ENCODE results near the gene ANKRD55. TPM values are rescaled to one million over a fixed set of nuclear protein-coding genes. Genes with fewer than 3 reads are reported as not detected.

The ANKRD55 gene
- not detected for total RNA-seq

GRCh38 chr5:56233230-56233629, at the start of gene ANKRD55:
Gene ANKRD55, minus strand, starts transcription at chr5:56233330. Its CDS starts 417 bp downstream, at chr5:56232913.
- ATAC-seq (ENCODE audit: insufficient number of reproducible peaks, low FRiP score, low read depth), result no peak
- TF ChIP-seq CTCF (IDR thresholded peaks at IDR 0.05), result no peak
- Histone ChIP-seq H3K27ac (no peak within 1 kb of the TSS), H3K4me1 (ENCODE audit: control insufficient read depth in 1 of 2, low read depth in 2 of 2) (no peaks in the 10 kb centered on the region), H3K36me3 (no peaks in the 10 kb centered on the region), H3K27me3 (replicated peaks; ENCODE audit: insufficient read depth) (no peaks in the 10 kb centered on the region), H3K9me3 (no peaks in the 10 kb centered on the region), H3K4me3 (no peak within 1 kb of the TSS)
- DNase-seq (ENCODE audit: low spot score), result no peak

- TF ChIP-seq CTCF (IDR thresholded peaks at IDR 0.05), result no peak
- Histone ChIP-seq H3K27ac (no peak overlapping the region), H3K9me3 (no peaks in the 10 kb centered on the region), H3K27me3 (replicated peaks; ENCODE audit: insufficient read depth) (no peaks in the 10 kb centered on the region), H3K4me1 (ENCODE audit: control insufficient read depth in 1 of 2, low read depth in 2 of 2) (peaks cover 2 to 27% of the 10 kb centered on the region in 2 donors), H3K36me3 (no peaks in the 10 kb centered on the region), H3K4me3 (no peak overlapping the region)
- DNase-seq (ENCODE audit: low spot score), result no peak
- ATAC-seq (ENCODE audit: insufficient number of reproducible peaks, low FRiP score, low read depth), result no peak
Observed at GRCh38 chr5:56282216-56282615, 49.1 kb upstream of the ANKRD55 start.

- Histone ChIP-seq H3K4me1 (ENCODE audit: control insufficient read depth in 1 of 2, low read depth in 2 of 2) (peaks cover 2 to 27% of the 10 kb centered on the region in 2 donors), H3K36me3 (no peaks in the 10 kb centered on the region), H3K9me3 (no peaks in the 10 kb centered on the region), H3K27ac (no peak overlapping the region), H3K4me3 (no peak overlapping the region), H3K27me3 (replicated peaks; ENCODE audit: insufficient read depth) (no peaks in the 10 kb centered on the region)
- ATAC-seq (ENCODE audit: insufficient number of reproducible peaks, low FRiP score, low read depth), result no peak
- TF ChIP-seq CTCF (IDR thresholded peaks at IDR 0.05), result no peak
- DNase-seq (ENCODE audit: low spot score), result no peak
Observed at GRCh38 chr5:56281489-56282165, 48.5 kb upstream of the ANKRD55 start.

GRCh38 chr5:56279979-56280378, 46.8 kb upstream of the ANKRD55 start:
- Histone ChIP-seq H3K27me3 (replicated peaks; ENCODE audit: insufficient read depth) (no peaks in the 10 kb centered on the region), H3K9me3 (no peaks in the 10 kb centered on the region), H3K4me1 (ENCODE audit: control insufficient read depth in 1 of 2, low read depth in 2 of 2) (peaks cover 2 to 27% of the 10 kb centered on the region in 2 donors), H3K27ac (no peak overlapping the region), H3K4me3 (no peak overlapping the region), H3K36me3 (no peaks in the 10 kb centered on the region)
- ATAC-seq (ENCODE audit: insufficient number of reproducible peaks, low FRiP score, low read depth), result no peak
- no peak for DNase-seq (ENCODE audit: low spot score)
- no peak for TF ChIP-seq CTCF (IDR thresholded peaks at IDR 0.05)

- H3K36me3 ChIP-seq, result no peaks in the 10 kb centered on the region
- no peaks in the 10 kb centered on the region for H3K9me3 ChIP-seq
- peaks cover 2 to 27% of the 10 kb centered on the region in 2 donors for H3K4me1 ChIP-seq (ENCODE audit: control insufficient read depth in 1 of 2, low read depth in 2 of 2)
- ATAC-seq (ENCODE audit: insufficient number of reproducible peaks, low FRiP score, low read depth), result no peak
- no peaks in the 10 kb centered on the region for H3K27me3 ChIP-seq (replicated peaks; ENCODE audit: insufficient read depth)
- DNase-seq (ENCODE audit: low spot score), result no peak
- H3K27ac ChIP-seq, result no peak overlapping the region
- TF ChIP-seq CTCF (IDR thresholded peaks at IDR 0.05), result no peak
- no peak overlapping the region for H3K4me3 ChIP-seq
Observed at GRCh38 chr5:56279291-56279690, 46.2 kb upstream of the ANKRD55 start.

Data from thoracic aorta (tissue), 2 donors.